NT2/D1 (cell line): ENCODE data around the gene ACVR1B.

Source experiments
- DNase-seq: peaks from one replicate; pipeline ENCODE4 v3.0.0-alpha.2; 2011; ENCODE audit warnings: low read depth, low spot score
- H3K27me3 ChIP-seq: 2 replicates; pipeline ENCODE4 v1.6.0; 2011; ENCODE audit warnings: mild to moderate bottlenecking; ENCODE audit not compliant: insufficient read length, insufficient read depth
- H3K36me3 ChIP-seq: 2 replicates; pipeline ENCODE4 v1.6.1; 2011; ENCODE audit warnings: mild to moderate bottlenecking, low read length, mixed read lengths; ENCODE audit not compliant: insufficient read depth, insufficient read length
- H3K4me1 ChIP-seq: 2 replicates; pipeline ENCODE4 v1.5.1; 2011; ENCODE audit not compliant: insufficient read depth, insufficient read length
- H3K4me3 ChIP-seq: 2 replicates; pipeline ENCODE4 v1.5.1; 2011; ENCODE audit warnings: low read depth; ENCODE audit not compliant: insufficient read length
- H3K9ac ChIP-seq: 2 replicates; pipeline ENCODE4 v1.6.0; 2011; ENCODE audit warnings: low read depth; ENCODE audit not compliant: insufficient read length
- H3K9me3 ChIP-seq: 2 replicates; pipeline ENCODE4 v1.5.1; 2011; ENCODE audit warnings: mild to moderate bottlenecking, low read length; ENCODE audit not compliant: insufficient read depth
- SUZ12 ChIP-seq: IDR thresholded peaks from 2 replicates; pipeline ENCODE4 v1.6.1; 2011; ENCODE audit not compliant: insufficient read length, insufficient read depth; ENCODE audit errors: extremely low read depth
- YY1 ChIP-seq: IDR thresholded peaks from 2 replicates; pipeline ENCODE4 v1.6.1; 2011; ENCODE audit not compliant: insufficient read length, insufficient read depth
- ZNF274 ChIP-seq: IDR thresholded peaks from 2 replicates; pipeline ENCODE4 v1.6.1; 2011; ENCODE audit warnings: mild to moderate bottlenecking, low read depth, low read length

The ACVR1B gene

GRCh38 chr12:52022841-52023181 is 71.3 kb downstream of the ACVR1B start:
- Histone ChIP-seq H3K9ac (peak overlapping the region; percentile 66), H3K4me3 (peak overlapping the region; percentile 57), H3K36me3 (no peaks in the 10 kb centered on the region), H3K27me3 (peaks cover 28% of the 10 kb centered on the region), H3K4me1 (peaks cover 23% of the 10 kb centered on the region), H3K9me3 (no peaks in the 10 kb centered on the region)
- TF ChIP-seq ZNF274 (no peak), YY1 (no peak), SUZ12 (no peak)
- no peak for DNase-seq

GRCh38 chr12:52023182-52023975 is 71.9 kb downstream of the ACVR1B start:
- Histone ChIP-seq H3K9ac (peak overlapping the region; percentile 66), H3K36me3 (no peaks in the 10 kb centered on the region), H3K4me3 (peak overlapping the region; percentile 57), H3K9me3 (no peaks in the 10 kb centered on the region), H3K27me3 (peaks cover 28% of the 10 kb centered on the region), H3K4me1 (peaks cover 23% of the 10 kb centered on the region)
- TF ChIP-seq SUZ12, result no peak
- no peak for TF ChIP-seq ZNF274
- TF ChIP-seq YY1, result no peak
- DNase-seq, result no peak

GRCh38 chr12:52023976-52024688 is 72.6 kb downstream of the ACVR1B start:
- Histone ChIP-seq H3K27me3 (peaks cover 28% of the 10 kb centered on the region), H3K9me3 (no peaks in the 10 kb centered on the region), H3K4me1 (peaks cover 22% of the 10 kb centered on the region), H3K9ac (no peak overlapping the region), H3K36me3 (no peaks in the 10 kb centered on the region), H3K4me3 (peak overlapping the region; percentile 57)
- no peak for TF ChIP-seq YY1
- no peak for TF ChIP-seq ZNF274
- TF ChIP-seq SUZ12, result no peak
- DNase-seq, result no peak

- Histone ChIP-seq H3K9me3 (no peaks in the 10 kb centered on the region), H3K27me3 (peaks cover 28% of the 10 kb centered on the region), H3K4me3 (no peak overlapping the region), H3K4me1 (peaks cover 21% of the 10 kb centered on the region), H3K36me3 (no peaks in the 10 kb centered on the region), H3K9ac (no peak overlapping the region)
- DNase-seq, result no peak
- no peak for TF ChIP-seq YY1
- TF ChIP-seq SUZ12, result no peak
- TF ChIP-seq ZNF274, result no peak
Measured at GRCh38 chr12:52024845-52025230, 73.3 kb downstream of the ACVR1B start.

- no peak for TF ChIP-seq SUZ12
- no peak for TF ChIP-seq ZNF274
- TF ChIP-seq YY1, result no peak
- H3K9ac ChIP-seq, result no peak overlapping the region
Measured at GRCh38 chr12:52026263-52026662, 74.8 kb downstream of the ACVR1B start.

GRCh38 chr12:52027085-52027843 is 75.8 kb downstream of the ACVR1B start:
- Histone ChIP-seq H3K9me3 (no peaks in the 10 kb centered on the region), H3K9ac (peak overlapping the region; percentile 34), H3K4me3 (no peak overlapping the region), H3K27me3 (peaks cover 21% of the 10 kb centered on the region), H3K4me1 (peaks cover 26% of the 10 kb centered on the region), H3K36me3 (no peaks in the 10 kb centered on the region)
- no peak for DNase-seq
- TF ChIP-seq ZNF274 (no peak), SUZ12 (no peak), YY1 (no peak)

More at GRCh38 chr12:52026263-52026662, 74.8 kb downstream of the ACVR1B start:
- H3K27me3 ChIP-seq, result peaks cover 28% of the 10 kb centered on the region
- no peak overlapping the region for H3K4me3 ChIP-seq
- H3K36me3 ChIP-seq, result no peaks in the 10 kb centered on the region
- no peak for DNase-seq
- peaks cover 24% of the 10 kb centered on the region for H3K4me1 ChIP-seq
- H3K9me3 ChIP-seq, result no peaks in the 10 kb centered on the region
